ENCODE results near the gene NTNG2.

NTNG2 gene

GRCh38 chr9:132288361-132288760 is 126.5 kb downstream of the NTNG2 start:
- no peak overlapping the region for H3K4me3 ChIP-seq (ENCODE audit: low read length)
- no peak for TF ChIP-seq CTCF (IDR thresholded peaks at IDR 0.05; ENCODE audit: insufficient read depth, low read depth, low read length, missing control alignments)
- DNase-seq (ENCODE audit: low read depth) = no peak

- no peak overlapping the region for H3K4me3 ChIP-seq (ENCODE audit: low read length)
- no peak for TF ChIP-seq CTCF (IDR thresholded peaks at IDR 0.05; ENCODE audit: insufficient read depth, low read depth, low read length, missing control alignments)
- DNase-seq (ENCODE audit: low read depth) = no peak
Measured at GRCh38 chr9:132288966-132289365, 127.1 kb downstream of the NTNG2 start.

GRCh38 chr9:132293145-132293721 is 131.4 kb downstream of the NTNG2 start:
- no peak overlapping the region for H3K4me3 ChIP-seq (ENCODE audit: low read length)
- no peak for TF ChIP-seq CTCF (IDR thresholded peaks at IDR 0.05; ENCODE audit: insufficient read depth, low read depth, low read length, missing control alignments)
- DNase-seq (ENCODE audit: low read depth) = no peak

All from epithelial cell of esophagus (primary cell).